ENCODE data around the gene NMT2.

Gene NMT2

DNA sequence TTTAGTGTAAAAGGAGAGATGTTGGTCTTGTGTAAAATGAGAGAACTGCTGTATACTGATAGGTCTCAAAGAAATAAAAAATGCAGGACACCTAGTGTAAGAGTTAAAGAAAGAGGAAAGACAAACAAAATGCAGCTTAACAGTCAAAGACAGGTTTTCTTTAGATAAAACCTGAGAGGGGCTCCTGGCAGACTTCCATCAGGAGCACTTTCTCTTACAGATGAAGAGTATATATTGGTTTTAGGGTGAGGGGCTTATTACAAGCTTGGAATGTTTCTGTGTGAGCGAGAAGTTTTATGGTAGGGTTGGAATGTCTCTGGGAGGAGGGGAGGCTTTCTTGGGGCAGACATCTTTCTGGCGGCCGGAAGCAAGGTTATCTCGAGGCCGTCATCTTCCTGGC, 96.1 kb downstream of the NMT2 start:
- Histone ChIP-seq H3K4me2 (no peak overlapping the region), H2AFZ (ENCODE audit: low read depth) (no peak overlapping the region), H4K20me1 (ENCODE audit: insufficient read depth) (no peaks in the 10 kb centered on the region), H3K27me3 (ENCODE audit: insufficient read depth, low read depth) (no peaks in the 10 kb centered on the region), H3K79me2 (ENCODE audit: insufficient read depth, low read depth) (no peaks in the 10 kb centered on the region), H3K27ac (no peak overlapping the region), H3K4me3 (IDR thresholded peaks at IDR 0.05; ENCODE audit: insufficient read depth, low read depth, low read length) (no peak overlapping the region), H3K4me1 (ENCODE audit: low read depth, poor library complexity, severe bottlenecking) (no peaks in the 10 kb centered on the region), H3K36me3 (ENCODE audit: insufficient read depth) (no peaks in the 10 kb centered on the region), H3K9ac (no peak overlapping the region)
- TF ChIP-seq, protein P1, sequence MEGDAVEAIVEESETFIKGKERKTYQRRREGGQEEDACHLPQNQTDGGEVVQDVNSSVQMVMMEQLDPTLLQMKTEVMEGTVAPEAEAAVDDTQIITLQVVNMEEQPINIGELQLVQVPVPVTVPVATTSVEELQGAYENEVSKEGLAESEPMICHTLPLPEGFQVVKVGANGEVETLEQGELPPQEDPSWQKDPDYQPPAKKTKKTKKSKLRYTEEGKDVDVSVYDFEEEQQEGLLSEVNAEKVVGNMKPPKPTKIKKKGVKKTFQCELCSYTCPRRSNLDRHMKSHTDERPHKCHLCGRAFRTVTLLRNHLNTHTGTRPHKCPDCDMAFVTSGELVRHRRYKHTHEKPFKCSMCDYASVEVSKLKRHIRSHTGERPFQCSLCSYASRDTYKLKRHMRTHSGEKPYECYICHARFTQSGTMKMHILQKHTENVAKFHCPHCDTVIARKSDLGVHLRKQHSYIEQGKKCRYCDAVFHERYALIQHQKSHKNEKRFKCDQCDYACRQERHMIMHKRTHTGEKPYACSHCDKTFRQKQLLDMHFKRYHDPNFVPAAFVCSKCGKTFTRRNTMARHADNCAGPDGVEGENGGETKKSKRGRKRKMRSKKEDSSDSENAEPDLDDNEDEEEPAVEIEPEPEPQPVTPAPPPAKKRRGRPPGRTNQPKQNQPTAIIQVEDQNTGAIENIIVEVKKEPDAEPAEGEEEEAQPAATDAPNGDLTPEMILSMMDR (conservative IDR thresholded peaks at IDR 0.05; ENCODE audit: low read depth, low read length), result no peak

DNA sequence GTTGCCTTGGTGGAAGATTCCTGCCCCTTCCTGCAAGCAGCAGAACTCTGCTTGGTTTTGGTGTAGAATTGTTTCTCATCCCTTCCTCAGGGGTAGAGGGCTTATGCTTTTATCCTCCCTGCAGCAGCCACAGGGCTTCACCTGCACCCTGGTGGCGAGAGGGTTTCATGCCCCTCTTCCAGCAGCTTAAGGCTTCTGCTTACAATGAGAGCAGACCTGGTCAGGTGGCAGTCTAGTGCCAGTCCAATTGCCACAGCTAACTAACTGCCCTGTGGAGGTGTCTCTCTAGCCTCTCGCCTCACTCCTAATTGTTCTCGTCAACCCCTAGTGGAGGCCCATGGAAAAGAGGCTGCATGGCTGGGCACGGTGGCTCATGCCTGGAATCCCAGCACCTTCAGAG, 99.3 kb downstream of the NMT2 start:
- H3K4me3 ChIP-seq (IDR thresholded peaks at IDR 0.05; ENCODE audit: insufficient read depth, low read depth, low read length), result no peak overlapping the region
- H3K27me3 ChIP-seq (ENCODE audit: insufficient read depth, low read depth), result no peaks in the 10 kb centered on the region
- no peaks in the 10 kb centered on the region for H3K79me2 ChIP-seq (ENCODE audit: insufficient read depth, low read depth)
- H3K27ac ChIP-seq, result no peak overlapping the region
- H3K4me2 ChIP-seq, result no peak overlapping the region
- TF ChIP-seq, protein P1 (conservative IDR thresholded peaks at IDR 0.05; ENCODE audit: low read depth, low read length), result no peak
- H3K36me3 ChIP-seq (ENCODE audit: insufficient read depth), result no peaks in the 10 kb centered on the region
- no peak overlapping the region for H2AFZ ChIP-seq (ENCODE audit: low read depth)
- H4K20me1 ChIP-seq (ENCODE audit: insufficient read depth), result no peaks in the 10 kb centered on the region
- no peak overlapping the region for H3K9ac ChIP-seq
- H3K4me1 ChIP-seq (ENCODE audit: low read depth, poor library complexity, severe bottlenecking), result no peaks in the 10 kb centered on the region

DNA sequence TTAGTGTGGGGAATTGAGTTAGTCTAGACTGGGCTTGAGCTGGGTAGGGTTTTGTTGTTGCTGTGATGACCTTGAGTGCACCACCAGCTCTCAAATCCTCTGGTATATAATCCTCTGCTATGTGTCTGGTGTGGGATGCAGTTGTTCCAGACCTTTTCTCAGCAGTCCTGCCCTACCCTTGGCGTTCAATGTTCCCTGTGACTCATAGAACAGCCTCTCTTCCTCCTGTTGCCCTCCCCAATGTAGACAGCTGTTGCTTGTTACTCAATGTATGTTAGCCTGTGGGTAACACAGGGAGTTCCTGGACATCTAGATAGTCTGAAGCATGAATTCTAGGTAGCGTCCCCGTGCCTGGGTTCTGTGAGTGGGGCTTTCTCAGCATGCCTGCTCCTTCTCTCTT, 99.7 kb downstream of the NMT2 start:
- Histone ChIP-seq H3K27me3 (ENCODE audit: insufficient read depth, low read depth) (no peaks in the 10 kb centered on the region), H3K27ac (no peak overlapping the region), H2AFZ (ENCODE audit: low read depth) (no peak overlapping the region), H3K9ac (no peak overlapping the region), H3K4me1 (ENCODE audit: low read depth, poor library complexity, severe bottlenecking) (no peaks in the 10 kb centered on the region), H3K36me3 (ENCODE audit: insufficient read depth) (no peaks in the 10 kb centered on the region), H3K4me2 (no peak overlapping the region), H3K79me2 (ENCODE audit: insufficient read depth, low read depth) (no peaks in the 10 kb centered on the region), H3K4me3 (IDR thresholded peaks at IDR 0.05; ENCODE audit: insufficient read depth, low read depth, low read length) (no peak overlapping the region), H4K20me1 (ENCODE audit: insufficient read depth) (no peaks in the 10 kb centered on the region)
- TF ChIP-seq, protein P1 (conservative IDR thresholded peaks at IDR 0.05; ENCODE audit: low read depth, low read length), result no peak

DNA sequence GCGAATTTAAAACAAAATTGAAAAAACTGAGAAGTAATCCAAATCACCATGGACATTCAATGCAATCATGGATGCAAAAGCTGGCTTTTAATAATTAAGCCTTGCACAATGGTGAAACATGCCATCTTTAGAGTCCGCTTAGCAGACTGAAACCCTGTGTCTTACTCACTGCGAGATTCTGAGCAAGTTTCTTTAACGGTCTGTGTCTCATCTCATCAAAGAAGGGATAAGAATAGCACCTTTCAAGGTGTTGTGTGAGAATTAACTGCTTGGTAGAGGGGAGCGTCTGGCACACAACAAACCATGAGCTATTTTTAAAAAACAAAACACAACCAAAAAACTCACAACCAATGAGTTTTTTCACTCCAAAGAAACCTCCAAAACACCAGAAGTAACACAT, 101.3 kb downstream of the NMT2 start:
- no peak overlapping the region for H3K4me3 ChIP-seq (IDR thresholded peaks at IDR 0.05; ENCODE audit: insufficient read depth, low read depth, low read length)
- no peak overlapping the region for H3K27ac ChIP-seq
- TF ChIP-seq, protein P1 (conservative IDR thresholded peaks at IDR 0.05; ENCODE audit: low read depth, low read length), result no peak
- no peak overlapping the region for H3K9ac ChIP-seq
- no peaks in the 10 kb centered on the region for H3K36me3 ChIP-seq (ENCODE audit: insufficient read depth)
- H4K20me1 ChIP-seq (ENCODE audit: insufficient read depth), result no peaks in the 10 kb centered on the region
- H3K79me2 ChIP-seq (ENCODE audit: insufficient read depth, low read depth), result no peaks in the 10 kb centered on the region
- no peaks in the 10 kb centered on the region for H3K27me3 ChIP-seq (ENCODE audit: insufficient read depth, low read depth)
- H3K4me1 ChIP-seq (ENCODE audit: low read depth, poor library complexity, severe bottlenecking), result no peaks in the 10 kb centered on the region
- H3K4me2 ChIP-seq, result no peak overlapping the region
- H2AFZ ChIP-seq (ENCODE audit: low read depth), result no peak overlapping the region

DNA sequence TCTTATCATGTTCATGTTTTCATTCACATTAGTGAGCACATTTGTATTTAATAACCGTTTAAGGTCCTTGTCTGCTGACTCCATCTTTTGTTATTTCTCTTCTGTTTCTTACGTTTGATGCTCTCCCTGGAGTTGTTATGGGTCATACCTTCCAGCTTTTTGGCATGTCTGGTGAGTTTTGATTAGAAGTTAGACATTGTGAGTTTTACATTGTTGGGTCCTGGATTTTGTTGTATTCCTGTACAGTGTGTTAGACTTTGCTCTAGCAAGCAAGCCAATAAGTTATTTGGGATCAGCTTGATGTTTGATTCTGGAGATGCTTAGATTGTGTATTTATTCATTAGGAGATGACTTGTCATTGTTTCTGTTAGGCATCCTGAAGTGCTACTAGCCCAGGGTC, 107.9 kb downstream of the NMT2 start:
- no peaks in the 10 kb centered on the region for H3K4me1 ChIP-seq (ENCODE audit: low read depth, poor library complexity, severe bottlenecking)
- no peak overlapping the region for H3K9ac ChIP-seq
- H3K79me2 ChIP-seq (ENCODE audit: insufficient read depth, low read depth), result no peaks in the 10 kb centered on the region
- H3K36me3 ChIP-seq (ENCODE audit: insufficient read depth), result no peaks in the 10 kb centered on the region
- no peak overlapping the region for H3K27ac ChIP-seq
- TF ChIP-seq, protein P1 (conservative IDR thresholded peaks at IDR 0.05; ENCODE audit: low read depth, low read length), result no peak
- H3K4me2 ChIP-seq, result no peak overlapping the region
- H2AFZ ChIP-seq (ENCODE audit: low read depth), result no peak overlapping the region
- H4K20me1 ChIP-seq (ENCODE audit: insufficient read depth), result no peaks in the 10 kb centered on the region
- no peaks in the 10 kb centered on the region for H3K27me3 ChIP-seq (ENCODE audit: insufficient read depth, low read depth)
- no peak overlapping the region for H3K4me3 ChIP-seq (IDR thresholded peaks at IDR 0.05; ENCODE audit: insufficient read depth, low read depth, low read length)
